ENCODE data around the gene COG1. TPM values are rescaled to one million over a fixed set of nuclear protein-coding genes. Genes with fewer than 3 reads are reported as not detected.
A peak's percentile ranks its signal among the peaks of the same experiment; 100 is the strongest.

The COG1 gene
- total RNA-seq, 1 donor from 2014 or later: 35.9 TPM

DNA sequence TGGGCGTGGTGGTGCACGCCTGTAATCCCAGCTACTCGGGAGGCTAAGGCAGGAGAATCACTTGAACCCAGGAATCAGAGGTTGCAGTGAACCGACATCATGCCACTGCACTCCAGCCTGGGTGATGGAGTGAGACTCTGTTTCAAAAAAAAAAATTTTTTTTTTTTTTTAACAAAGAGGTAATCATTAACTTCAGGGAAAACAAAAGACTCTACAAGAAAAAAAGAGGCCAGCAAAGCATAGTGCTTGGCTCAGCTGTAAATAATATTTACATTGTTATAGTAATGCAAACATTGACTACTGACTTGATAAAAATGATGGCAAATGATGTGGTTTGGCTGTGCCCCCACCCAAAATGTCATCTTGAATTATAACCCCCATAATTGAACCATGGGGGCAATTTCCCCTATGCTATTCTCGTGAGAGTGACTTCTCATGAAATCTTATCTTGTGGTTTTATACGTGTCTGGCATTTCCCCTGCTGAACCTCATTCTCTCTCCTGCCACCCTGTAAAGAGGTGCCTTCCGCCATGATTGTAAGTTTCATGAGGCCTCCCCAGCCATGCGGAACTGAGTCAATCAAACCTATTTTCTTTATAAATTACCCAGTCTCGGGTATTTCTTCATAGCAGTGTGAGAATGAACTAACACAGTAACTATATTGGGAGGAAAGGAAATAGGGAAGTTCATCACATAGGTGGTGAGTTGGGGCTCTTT is 40.8 kb upstream of the COG1 start:
- TF ChIP-seq CTCF (IDR thresholded peaks at IDR 0.05): no peak
- Histone ChIP-seq H3K36me3 (no peaks in the 10 kb centered on the region), H3K27ac (no peak overlapping the region), H3K9me3 (peaks cover 0 to 6% of the 10 kb centered on the region in 2 donors), H3K4me3 (no peak overlapping the region), H3K4me1 (no peaks in the 10 kb centered on the region), H3K27me3 (no peaks in the 10 kb centered on the region)
- no peak for DNase-seq (ENCODE audit: low spot score in 2 of 2)
- intact Hi-C loops (cut with DNase I): no loop called here

GRCh38 chr17:73155410-73156165 is 37.3 kb upstream of the COG1 start:
- intact Hi-C loops (cut with DNase I): loop anchor here (2.0 to 5.0 kb wide), 3 partner anchors 169 to 598 kb away; no protein-coding TSS in a partner anchor

DNA sequence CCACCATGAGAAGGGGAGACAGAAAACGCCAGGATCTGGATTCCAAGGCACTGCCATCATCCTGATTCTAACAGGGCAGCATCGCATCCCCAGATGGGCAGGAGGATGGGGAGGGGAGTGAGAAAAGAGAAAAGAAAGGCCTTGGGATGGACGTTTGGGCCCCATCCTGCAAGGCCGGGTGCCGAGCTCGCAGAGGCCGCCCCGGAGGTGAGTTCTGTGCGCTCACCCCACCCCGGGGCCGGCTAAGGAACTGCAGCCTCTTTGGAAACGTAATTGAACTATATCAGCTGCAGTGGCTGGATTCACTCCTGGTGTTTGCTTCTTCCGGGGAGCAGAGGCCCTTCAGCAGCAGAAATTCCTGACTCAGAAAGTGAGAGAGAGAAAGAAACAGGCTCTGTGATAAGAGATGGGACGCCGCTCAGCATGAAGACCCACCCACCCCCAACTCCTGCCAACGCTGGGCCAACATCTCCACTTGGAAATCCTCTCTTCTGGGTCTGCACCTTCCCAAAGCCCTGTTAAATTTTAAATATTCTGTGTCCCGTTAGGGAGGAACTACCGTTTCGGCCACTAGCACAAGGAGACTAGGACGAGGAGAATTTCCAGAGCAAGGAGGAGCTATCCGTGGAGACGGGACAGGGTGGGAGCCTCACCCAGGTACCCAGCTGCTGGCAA is 36.6 kb upstream of the COG1 start:
- intact Hi-C loops (cut with DNase I): loop anchor here (2.0 to 5.0 kb wide), 3 partner anchors 170 to 599 kb away; no protein-coding TSS in a partner anchor
- no peaks in the 10 kb centered on the region for H3K4me1 ChIP-seq
- TF ChIP-seq CTCF (IDR thresholded peaks at IDR 0.05): peak; percentile 57 to 86 (median 65)

More at GRCh38 chr17:73155410-73156165, 37.3 kb upstream of the COG1 start:
- Histone ChIP-seq H3K9me3 (no peaks in the 10 kb centered on the region), H3K27ac (no peak overlapping the region), H3K4me3 (no peak overlapping the region), H3K36me3 (no peaks in the 10 kb centered on the region), H3K27me3 (no peaks in the 10 kb centered on the region), H3K4me1 (no peaks in the 10 kb centered on the region)
- TF ChIP-seq CTCF (IDR thresholded peaks at IDR 0.05): no peak
- no peak for DNase-seq (ENCODE audit: low spot score in 2 of 2)

GRCh38 chr17:73156887-73157520 is 35.9 kb upstream of the COG1 start:
- no peaks in the 10 kb centered on the region for H3K9me3 ChIP-seq
- no peak for DNase-seq (ENCODE audit: low spot score in 2 of 2)
- H3K27me3 ChIP-seq: no peaks in the 10 kb centered on the region
- no peaks in the 10 kb centered on the region for H3K36me3 ChIP-seq
- no peak overlapping the region for H3K27ac ChIP-seq
- no peak overlapping the region for H3K4me3 ChIP-seq
- intact Hi-C loops (cut with DNase I): loop anchor here (2.0 to 5.0 kb wide), 3 partner anchors 170 to 600 kb away; no protein-coding TSS in a partner anchor
- H3K4me1 ChIP-seq: no peaks in the 10 kb centered on the region
- no peak for TF ChIP-seq CTCF (IDR thresholded peaks at IDR 0.05)

More for the DNA sequence above, 36.6 kb upstream of the COG1 start:
- peak in 1 of 2 donors; percentile 72 for DNase-seq (ENCODE audit: low spot score in 2 of 2)
- Histone ChIP-seq H3K36me3 (no peaks in the 10 kb centered on the region), H3K27ac (no peak overlapping the region), H3K27me3 (no peaks in the 10 kb centered on the region), H3K9me3 (no peaks in the 10 kb centered on the region), H3K4me3 (no peak overlapping the region)

DNA sequence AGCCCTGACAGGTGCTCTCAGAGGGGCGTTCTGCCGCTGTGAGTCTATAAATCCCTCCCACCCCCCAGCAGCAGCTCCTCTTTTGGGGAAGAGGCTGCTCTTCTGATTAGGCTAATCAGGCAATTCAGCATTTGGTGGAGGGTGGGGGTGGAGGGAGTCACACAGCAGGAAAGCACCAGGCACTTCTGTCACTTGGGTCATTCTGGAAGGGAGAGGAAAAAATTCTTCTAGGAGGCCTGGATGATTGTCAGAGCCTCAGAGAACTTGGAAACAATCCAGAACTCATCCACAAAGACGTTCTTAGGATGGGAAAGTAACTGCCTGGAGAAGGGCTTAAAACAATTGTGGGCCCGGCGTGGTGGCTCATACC is 35.3 kb upstream of the COG1 start:
- no peaks in the 10 kb centered on the region for H3K9me3 ChIP-seq
- intact Hi-C loops (cut with DNase I): loop anchor here (2.0 to 5.0 kb wide), 3 partner anchors 171 to 600 kb away; no protein-coding TSS in a partner anchor
- no peaks in the 10 kb centered on the region for H3K27me3 ChIP-seq
- TF ChIP-seq CTCF (IDR thresholded peaks at IDR 0.05): no peak
- H3K4me1 ChIP-seq: no peaks in the 10 kb centered on the region
- H3K27ac ChIP-seq: no peak overlapping the region
- no peaks in the 10 kb centered on the region for H3K36me3 ChIP-seq
- H3K4me3 ChIP-seq: no peak overlapping the region
- DNase-seq (ENCODE audit: low spot score in 2 of 2): no peak

Data from ascending aorta (tissue), 2 donors.